Endodermal cell (in vitro differentiated cells): ENCODE results near the gene M1AP. TPM values are rescaled to one million over a fixed set of nuclear protein-coding genes. Genes with fewer than 3 reads are reported as not detected.

Experiments used
- DNase-seq: peaks from one replicate; pipeline ENCODE4 v3.0.0-alpha.2; 2017
- H3K27ac ChIP-seq: 2 replicates; pipeline ENCODE4 v1.5.1; 2013; ENCODE audit warnings: mild to moderate bottlenecking, low read depth, low read length, moderate library complexity
- H3K27me3 ChIP-seq: 2 replicates; pipeline ENCODE4 v1.6.1; 2013; ENCODE audit warnings: mild to moderate bottlenecking, low read length, moderate library complexity; ENCODE audit not compliant: insufficient read depth, control insufficient read depth, poor library complexity, severe bottlenecking
- H3K36me3 ChIP-seq: 2 replicates; pipeline ENCODE4 v1.7.0; 2013; ENCODE audit warnings: mild to moderate bottlenecking, low read length, moderate library complexity; ENCODE audit not compliant: control insufficient read depth, insufficient read depth
- H3K4me1 ChIP-seq: one replicate; pipeline ENCODE4 v1.7.0; 2013; ENCODE audit warnings: low read length; ENCODE audit not compliant: control insufficient read depth, insufficient read depth
- H3K4me3 ChIP-seq: 2 replicates; pipeline ENCODE4 v1.5.1; 2013; ENCODE audit warnings: mild to moderate bottlenecking, low read length, moderate library complexity
- H3K9ac ChIP-seq: 2 replicates; pipeline ENCODE4 v1.6.1; 2013; ENCODE audit warnings: mild to moderate bottlenecking, low read length, moderate library complexity; ENCODE audit not compliant: poor library complexity, severe bottlenecking; ENCODE audit errors: extremely low read depth
- H3K9me3 ChIP-seq: 2 replicates; pipeline ENCODE4 v1.6.1; 2013; ENCODE audit warnings: mild to moderate bottlenecking, low read length, moderate library complexity; ENCODE audit not compliant: control insufficient read depth
- H3K27ac Mint-ChIP-seq: 2 replicates; pipeline ENCODE4 v1.8.0; 2020; ENCODE audit warnings: mixed read lengths
- H3K27me3 Mint-ChIP-seq: 2 replicates; pipeline ENCODE4 v1.8.0; 2021; ENCODE audit warnings: mild to moderate bottlenecking, mixed read lengths; ENCODE audit not compliant: insufficient read depth
- H3K36me3 Mint-ChIP-seq: 2 replicates; pipeline ENCODE4 v1.8.0; 2020; ENCODE audit warnings: low read depth, mixed read lengths
- H3K4me1 Mint-ChIP-seq: 2 replicates; pipeline ENCODE4 v1.8.0; 2020; ENCODE audit warnings: mixed read lengths
- H3K4me3 Mint-ChIP-seq: 2 replicates; pipeline ENCODE4 v1.8.0; 2020; ENCODE audit warnings: mild to moderate bottlenecking, moderate library complexity, mixed read lengths
- H3K9me3 Mint-ChIP-seq: 2 replicates; pipeline ENCODE4 v1.8.0; 2020; ENCODE audit warnings: mild to moderate bottlenecking, mixed read lengths
- WGBS, 2 experiments: methylation state at CpG; one replicate each; pipeline versions ENCODE4 v1.1.5 to v1.1.7; 2013; ENCODE audit warnings: missing lambda C conversion rate in 2 of 2, mixed read lengths in 1 of 2; ENCODE audit not compliant: insufficient coverage in 1 of 2, insufficient read length in 1 of 2; 5-methylcytosine and 5-hydroxymethylcytosine counted together
- total RNA-seq, 2 donors: library from RNA; stranded (reverse); fragmentation: NEBNext Ultra II Directional in 1 of 2; extraction: Animal tissue kit (Norgen Biotek cat#: 25700) in 1 of 2; gene quantifications; 2 replicates in 1 of 2; 3 replicates in 1 of 2; pipeline ENCODE4 v1.2.1, GENCODE V29; 2021
- TF ChIP-seq, protein P1 (sequence below): fragments of 200-600 bp; sonication (generic); conservative IDR thresholded peaks from 2 replicates; pipeline ENCODE4 v1.5.0; 2021; ENCODE audit warnings: antibody characterized with exemption, mild to moderate bottlenecking

The M1AP gene
- total RNA-seq, 2 donors from 2014 or later = 3.8 to 5.5 TPM

DNA sequence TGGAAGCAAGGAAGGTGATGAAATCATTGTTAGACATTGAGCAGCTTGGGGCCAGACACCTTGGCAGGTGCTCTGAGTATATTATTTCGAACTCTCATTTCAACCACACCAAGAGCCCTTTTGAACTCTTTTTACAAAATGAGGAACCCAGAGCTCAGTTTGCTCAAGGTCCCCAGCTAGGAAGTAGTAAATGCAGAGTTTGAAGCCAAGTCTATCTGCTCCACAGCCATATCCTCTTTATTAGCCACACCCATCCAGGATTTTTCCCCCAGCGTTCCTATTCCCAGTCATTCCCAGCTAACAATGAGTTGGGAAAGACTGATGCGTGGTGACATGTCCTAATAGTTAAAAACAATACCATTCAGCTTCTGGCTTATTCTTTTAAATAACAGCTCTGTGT, 46.2 kb upstream of the M1AP start:
- H3K9me3 Mint-ChIP-seq = no peaks in the 10 kb centered on the region
- H3K27ac Mint-ChIP-seq = no peak overlapping the region
- DNase-seq = no peak
- 86 to 90% methylated on average over 2 to 3 of the region's 3 CpGs for WGBS, 2 experiments
- H3K27ac ChIP-seq = no peak overlapping the region
- H3K4me1 Mint-ChIP-seq = no peaks in the 10 kb centered on the region
- H3K4me1 ChIP-seq = no peaks in the 10 kb centered on the region
- TF ChIP-seq, protein P1, sequence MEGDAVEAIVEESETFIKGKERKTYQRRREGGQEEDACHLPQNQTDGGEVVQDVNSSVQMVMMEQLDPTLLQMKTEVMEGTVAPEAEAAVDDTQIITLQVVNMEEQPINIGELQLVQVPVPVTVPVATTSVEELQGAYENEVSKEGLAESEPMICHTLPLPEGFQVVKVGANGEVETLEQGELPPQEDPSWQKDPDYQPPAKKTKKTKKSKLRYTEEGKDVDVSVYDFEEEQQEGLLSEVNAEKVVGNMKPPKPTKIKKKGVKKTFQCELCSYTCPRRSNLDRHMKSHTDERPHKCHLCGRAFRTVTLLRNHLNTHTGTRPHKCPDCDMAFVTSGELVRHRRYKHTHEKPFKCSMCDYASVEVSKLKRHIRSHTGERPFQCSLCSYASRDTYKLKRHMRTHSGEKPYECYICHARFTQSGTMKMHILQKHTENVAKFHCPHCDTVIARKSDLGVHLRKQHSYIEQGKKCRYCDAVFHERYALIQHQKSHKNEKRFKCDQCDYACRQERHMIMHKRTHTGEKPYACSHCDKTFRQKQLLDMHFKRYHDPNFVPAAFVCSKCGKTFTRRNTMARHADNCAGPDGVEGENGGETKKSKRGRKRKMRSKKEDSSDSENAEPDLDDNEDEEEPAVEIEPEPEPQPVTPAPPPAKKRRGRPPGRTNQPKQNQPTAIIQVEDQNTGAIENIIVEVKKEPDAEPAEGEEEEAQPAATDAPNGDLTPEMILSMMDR = no peak
- H3K27me3 ChIP-seq = no peaks in the 10 kb centered on the region
- H3K4me3 Mint-ChIP-seq = no peak overlapping the region
- H3K36me3 Mint-ChIP-seq = no peaks in the 10 kb centered on the region
- H3K36me3 ChIP-seq = no peaks in the 10 kb centered on the region
- no peaks in the 10 kb centered on the region for H3K9me3 ChIP-seq
- H3K9ac ChIP-seq = no peak overlapping the region
- H3K4me3 ChIP-seq = no peak overlapping the region
- peaks cover under 1% of the 10 kb centered on the region for H3K27me3 Mint-ChIP-seq

DNA sequence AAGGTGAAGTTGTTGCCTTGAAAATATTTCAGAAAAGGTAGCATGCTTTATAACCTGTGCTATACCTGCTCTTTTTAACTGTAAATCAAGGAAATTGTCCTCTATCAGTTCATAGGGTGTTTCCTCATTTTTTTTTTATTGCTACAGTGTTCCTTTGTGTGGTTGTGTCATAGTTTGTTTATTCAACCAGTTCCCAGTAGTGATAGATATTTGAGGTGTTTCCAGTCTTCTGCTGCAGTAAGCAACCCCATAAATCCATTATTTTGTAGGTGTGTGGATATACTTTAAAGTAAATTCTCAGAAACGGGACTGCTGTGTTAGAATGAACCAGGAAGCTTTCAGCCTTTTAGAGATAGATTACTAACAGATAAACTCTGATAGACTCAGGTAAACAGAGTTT, 45.5 kb upstream of the M1AP start:
- no peaks in the 10 kb centered on the region for H3K4me1 Mint-ChIP-seq
- H3K9me3 Mint-ChIP-seq = no peaks in the 10 kb centered on the region
- Histone ChIP-seq H3K9me3 (no peaks in the 10 kb centered on the region), H3K4me3 (no peak overlapping the region), H3K27ac (no peak overlapping the region), H3K36me3 (no peaks in the 10 kb centered on the region), H3K9ac (no peak overlapping the region), H3K4me1 (no peaks in the 10 kb centered on the region), H3K27me3 (no peaks in the 10 kb centered on the region)
- DNase-seq = no peak
- no peaks in the 10 kb centered on the region for H3K36me3 Mint-ChIP-seq
- no peaks in the 10 kb centered on the region for H3K27me3 Mint-ChIP-seq
- TF ChIP-seq, protein P1 = no peak
- H3K27ac Mint-ChIP-seq = no peak overlapping the region
- no peak overlapping the region for H3K4me3 Mint-ChIP-seq
- WGBS, 2 experiments = 75% methylated on average over 1 of the region's 1 CpG; no CpG with 5 or more reads in 1 of the 2 experiments

DNA sequence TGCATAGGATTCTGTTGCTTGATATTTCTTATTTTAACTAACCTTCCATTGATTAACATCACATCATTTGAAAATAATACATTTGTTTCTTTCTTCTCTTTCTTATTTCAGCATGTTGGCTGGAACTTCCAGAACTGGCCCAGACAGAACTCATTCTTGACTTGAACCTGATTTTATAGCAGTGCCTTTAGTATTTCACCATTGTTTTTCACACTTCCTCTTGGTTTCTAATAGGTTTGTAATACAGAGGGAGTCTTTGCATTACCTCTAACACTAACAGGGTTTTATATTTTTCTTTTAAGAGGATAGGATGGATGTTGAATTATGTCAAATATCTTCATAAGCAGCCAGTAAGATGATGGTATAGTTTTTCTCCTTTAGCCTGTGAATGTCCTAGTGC, 45.1 kb upstream of the M1AP start:
- TF ChIP-seq, protein P1 = no peak

More for the DNA sequence above, 45.1 kb upstream of the M1AP start:
- no peak overlapping the region for H3K4me3 Mint-ChIP-seq
- Histone ChIP-seq H3K9me3 (no peaks in the 10 kb centered on the region), H3K36me3 (no peaks in the 10 kb centered on the region), H3K27ac (no peak overlapping the region), H3K4me1 (no peaks in the 10 kb centered on the region), H3K4me3 (no peak overlapping the region), H3K27me3 (no peaks in the 10 kb centered on the region), H3K9ac (no peak overlapping the region)
- H3K36me3 Mint-ChIP-seq = no peaks in the 10 kb centered on the region
- H3K27ac Mint-ChIP-seq = no peak overlapping the region
- H3K27me3 Mint-ChIP-seq = no peaks in the 10 kb centered on the region
- no peaks in the 10 kb centered on the region for H3K9me3 Mint-ChIP-seq
- no peak for DNase-seq
- no peaks in the 10 kb centered on the region for H3K4me1 Mint-ChIP-seq
